Bronchial epithelial cell (primary cell): ENCODE measurements around the gene PRRT1. TPM values are rescaled to one million over a fixed set of nuclear protein-coding genes. Genes with fewer than 3 reads are reported as not detected.

ENCODE experiments used
- DNase-seq: peaks from one replicate; pipeline ENCODE4 v3.0.0-alpha.2; 2010; ENCODE audit warnings: low read depth
- FAIRE-seq: peaks from 2 replicates; lab custom pipeline; 2011; peaks lifted over from hg19 to GRCh38; lab: Jason Lieb, UNC
- H3K27me3 ChIP-seq: 2 replicates; pipeline ENCODE4 v1.5.1; 2011; ENCODE audit warnings: low read length; ENCODE audit not compliant: control insufficient read depth, insufficient read depth
- H3K36me3 ChIP-seq: 2 replicates; pipeline ENCODE4 v1.5.1; 2011; ENCODE audit warnings: low read length; ENCODE audit not compliant: control insufficient read depth, insufficient read depth
- H3K4me3 ChIP-seq: 2 replicates; pipeline ENCODE4 v1.5.1; 2011; ENCODE audit warnings: mild to moderate bottlenecking, low read depth, low read length, control low read depth
- total RNA-seq: library from RNA; depleted of rRNA; stranded (reverse); fragments of >200 nt; gene quantifications from 2 replicates; pipeline ENCODE4 v1.2.1, GENCODE V29; 2014
- TF ChIP-seq, protein P1 (sequence below): IDR thresholded peaks from 2 replicates; pipeline ENCODE4 v1.5.1; 2011; ENCODE audit warnings: mild to moderate bottlenecking, moderate library complexity, low read length, control low read depth, inconsistent platforms; ENCODE audit not compliant: insufficient read depth, severe bottlenecking

PRRT1 gene
- total RNA-seq, 1 donor from 2014 or later: not detected

DNA sequence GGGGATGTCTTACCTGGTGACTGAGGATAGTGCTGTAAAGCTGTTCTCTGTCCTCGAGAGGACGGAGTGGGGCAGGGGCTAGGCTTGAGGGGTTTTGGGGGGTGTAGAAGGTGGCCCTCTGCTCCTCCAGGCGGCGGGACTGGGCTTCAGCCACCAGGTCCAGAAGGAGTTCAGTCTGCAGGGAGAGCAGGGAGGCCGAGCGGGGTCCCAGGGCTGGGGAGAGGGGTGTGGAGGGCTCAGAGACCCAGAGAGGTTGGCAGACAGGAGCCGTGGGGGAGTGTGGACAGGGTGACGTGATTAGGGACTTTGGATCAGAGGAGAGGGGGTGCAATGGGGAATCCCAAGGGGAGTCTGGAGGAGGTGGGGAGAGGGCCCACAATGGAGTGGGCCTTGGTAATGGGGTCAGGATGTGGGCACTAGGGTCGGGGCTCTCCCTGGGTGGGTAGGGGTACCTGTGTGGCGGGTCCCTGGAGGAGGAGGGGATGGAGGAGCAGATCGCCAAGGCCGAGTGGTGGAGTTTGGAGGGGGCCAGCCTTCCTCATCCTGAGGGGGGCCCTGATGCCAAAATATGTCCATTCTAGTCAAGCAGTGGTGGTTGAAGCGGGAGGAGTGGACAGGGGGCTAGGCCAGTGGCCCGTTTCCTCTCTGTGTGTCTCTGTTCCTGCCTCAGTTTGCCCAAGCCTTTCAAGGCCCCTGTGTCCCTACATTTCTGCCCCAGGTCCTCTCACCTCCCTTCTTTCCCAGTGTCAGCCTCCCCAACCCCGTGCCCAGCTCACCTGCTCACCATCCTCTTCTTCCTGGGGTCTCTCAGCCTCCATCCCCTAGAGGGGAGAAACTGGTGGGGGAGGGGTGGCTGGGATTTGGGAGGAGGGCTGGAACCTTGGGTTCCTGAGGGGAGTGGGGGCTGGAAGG lies 40.2 kb upstream of the PRRT1 start:
- FAIRE-seq (no peak), DNase-seq (no peak)
- no peaks in the 10 kb centered on the region for H3K27me3 ChIP-seq
- H3K4me3 ChIP-seq: no peak overlapping the region
- TF ChIP-seq, protein P1, sequence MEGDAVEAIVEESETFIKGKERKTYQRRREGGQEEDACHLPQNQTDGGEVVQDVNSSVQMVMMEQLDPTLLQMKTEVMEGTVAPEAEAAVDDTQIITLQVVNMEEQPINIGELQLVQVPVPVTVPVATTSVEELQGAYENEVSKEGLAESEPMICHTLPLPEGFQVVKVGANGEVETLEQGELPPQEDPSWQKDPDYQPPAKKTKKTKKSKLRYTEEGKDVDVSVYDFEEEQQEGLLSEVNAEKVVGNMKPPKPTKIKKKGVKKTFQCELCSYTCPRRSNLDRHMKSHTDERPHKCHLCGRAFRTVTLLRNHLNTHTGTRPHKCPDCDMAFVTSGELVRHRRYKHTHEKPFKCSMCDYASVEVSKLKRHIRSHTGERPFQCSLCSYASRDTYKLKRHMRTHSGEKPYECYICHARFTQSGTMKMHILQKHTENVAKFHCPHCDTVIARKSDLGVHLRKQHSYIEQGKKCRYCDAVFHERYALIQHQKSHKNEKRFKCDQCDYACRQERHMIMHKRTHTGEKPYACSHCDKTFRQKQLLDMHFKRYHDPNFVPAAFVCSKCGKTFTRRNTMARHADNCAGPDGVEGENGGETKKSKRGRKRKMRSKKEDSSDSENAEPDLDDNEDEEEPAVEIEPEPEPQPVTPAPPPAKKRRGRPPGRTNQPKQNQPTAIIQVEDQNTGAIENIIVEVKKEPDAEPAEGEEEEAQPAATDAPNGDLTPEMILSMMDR: no peak
- peaks cover 3% of the 10 kb centered on the region for H3K36me3 ChIP-seq

GRCh38 chr6:32190911-32191677 lies 39.4 kb upstream of the PRRT1 start:
- peak overlapping the region; percentile 58 for H3K4me3 ChIP-seq
- DNase-seq (no peak), FAIRE-seq (no peak)
- H3K36me3 ChIP-seq: peaks cover 5% of the 10 kb centered on the region
- TF ChIP-seq, protein P1: no peak
- no peaks in the 10 kb centered on the region for H3K27me3 ChIP-seq

DNA sequence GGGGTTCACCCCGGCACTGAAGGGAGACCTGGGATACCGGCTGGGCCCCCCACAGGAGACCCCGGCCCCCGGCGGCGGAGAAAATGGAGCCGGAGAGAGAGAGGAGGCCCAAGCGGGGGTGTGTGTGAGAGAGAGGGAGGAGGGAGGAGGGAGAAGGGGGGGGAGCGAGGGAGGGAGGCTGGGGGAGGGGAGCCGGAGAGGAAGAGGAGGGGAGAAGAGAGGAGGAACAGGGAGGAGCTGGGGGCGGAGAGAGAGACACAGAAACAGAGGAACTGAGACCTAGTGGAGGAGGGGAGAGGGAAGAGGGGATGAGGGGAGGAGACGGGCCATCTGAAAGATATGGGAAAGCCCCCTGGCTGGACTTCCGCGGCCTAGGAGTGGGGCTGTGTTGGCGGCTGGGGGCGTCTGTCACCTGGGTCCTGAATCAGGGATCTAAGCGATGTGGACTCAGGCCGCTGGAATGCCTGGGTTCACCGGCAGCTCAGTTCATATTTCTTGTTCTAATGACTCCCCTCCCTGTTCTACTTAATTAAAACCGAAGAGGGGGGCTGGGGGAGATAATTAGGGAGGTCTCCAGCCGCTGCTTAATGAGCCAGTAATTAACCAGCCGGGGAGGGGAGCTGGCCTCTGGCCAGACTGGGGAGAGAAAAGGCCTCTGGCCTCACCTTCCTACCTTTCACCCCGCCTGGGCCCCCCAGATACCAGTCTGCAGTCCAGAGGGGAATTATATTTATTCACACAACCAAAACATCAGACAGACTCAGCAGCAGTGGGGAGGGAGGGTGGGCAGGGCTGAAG lies 38.5 kb upstream of the PRRT1 start, which contains the start of gene PBX2:
TSS of gene PBX2 (minus strand) at position 149 of the 798 bp plus-strand sequence. CDS start 287 bp downstream, outside the sequence.
- peak within 1 kb of the TSS; percentile 58 for H3K4me3 ChIP-seq
- DNase-seq (peak; percentile 72), FAIRE-seq (no peak)
- H3K36me3 ChIP-seq: peaks cover 5% of the 10 kb centered on the region
- H3K27me3 ChIP-seq: no peaks in the 10 kb centered on the region
- TF ChIP-seq, protein P1: no peak

DNA sequence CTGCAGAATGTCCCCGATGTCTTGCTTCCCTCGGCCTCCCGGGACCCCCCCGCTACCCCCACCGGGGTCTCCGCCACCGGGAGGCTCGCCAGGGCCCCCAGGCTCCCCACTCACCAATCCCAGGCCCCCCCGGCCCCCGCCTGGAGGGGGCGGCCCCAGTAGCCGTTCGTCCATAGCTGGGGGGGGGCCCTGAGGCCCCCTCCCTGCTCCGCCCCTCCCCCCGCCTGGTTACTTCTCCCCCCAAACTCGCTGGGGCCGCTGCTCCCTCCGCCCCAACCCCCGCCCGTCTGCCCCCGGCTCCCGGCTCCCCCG lies 38.0 kb upstream of the PRRT1 start:
- TF ChIP-seq, protein P1: no peak
- DNase-seq (no peak), FAIRE-seq (no peak)
- Histone ChIP-seq H3K36me3 (peaks cover 5% of the 10 kb centered on the region), H3K27me3 (no peaks in the 10 kb centered on the region), H3K4me3 (peak overlapping the region; percentile 58)

GRCh38 chr6:32189069-32189741 lies 37.5 kb upstream of the PRRT1 start:
- Histone ChIP-seq H3K27me3 (no peaks in the 10 kb centered on the region), H3K36me3 (peaks cover 5% of the 10 kb centered on the region), H3K4me3 (peak overlapping the region; percentile 58)
- TF ChIP-seq, protein P1: no peak
- FAIRE-seq: no peak
- DNase-seq: no peak
